ENCODE measurements around the gene AFF2. TPM values are rescaled to one million over a fixed set of nuclear protein-coding genes. Genes with fewer than 3 reads are reported as not detected.

AFF2 gene
- total RNA-seq, 1 experiment from 2014 or later: 0.05 TPM

GRCh38 chrX:148874636-148875246, 374.3 kb downstream of the AFF2 start:
- intact Hi-C loops (cut with micrococcal nuclease): no loop called here
- BruUV-seq (replicated peaks): no TSS peak
- POLR2A ChIA-PET: no interaction called here

DNA sequence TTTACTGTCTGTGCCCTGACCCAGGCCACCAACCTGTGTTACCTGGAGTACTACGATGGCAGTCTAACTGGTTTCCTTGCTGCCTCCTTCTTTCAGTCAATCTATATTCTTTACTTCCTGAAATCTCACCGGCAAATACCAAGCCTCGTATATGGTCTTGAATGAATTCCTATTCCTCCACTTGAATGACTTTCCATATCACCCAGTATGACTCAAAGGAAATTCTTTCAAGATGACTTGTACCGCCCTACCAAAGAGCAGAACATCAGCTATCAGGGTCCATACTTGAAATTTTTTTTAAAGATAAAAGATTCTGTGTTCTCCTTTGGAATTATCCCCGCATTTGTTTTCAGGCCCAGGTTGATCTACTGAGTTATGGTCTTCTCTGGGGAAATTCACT, 378.0 kb downstream of the AFF2 start:
- intact Hi-C loops (cut with micrococcal nuclease): no loop called here
- Histone ChIP-seq H3K4me2 (ENCODE audit: low read length) (no peak overlapping the region), H3K9ac (ENCODE audit: low read length) (no peak overlapping the region), H3K9me2 (ENCODE audit: insufficient read depth) (no peaks in the 10 kb centered on the region), H3K4me1 (ENCODE audit: control insufficient read depth in 1 of 2, insufficient read depth in 2 of 2, low read length in 2 of 2) (no peaks in the 10 kb centered on the region), H3K4me3 (replicated peaks in 1 of 2; ENCODE audit: low read depth in 1 of 2, low read length in 2 of 2) (no peak overlapping the region), H3K36me3 (ENCODE audit: control insufficient read depth in 1 of 2, insufficient read depth in 2 of 2, low read length in 2 of 2) (no peaks in the 10 kb centered on the region), H4K20me1 (ENCODE audit: insufficient read depth) (no peaks in the 10 kb centered on the region), H2AFZ (ENCODE audit: low read depth, low read length, poor library complexity, severe bottlenecking) (no peak overlapping the region), H3K79me2 (ENCODE audit: insufficient read depth, low read length) (no peaks in the 10 kb centered on the region), H3K27ac (ENCODE audit: low read depth, low read length) (no peak overlapping the region), H3K27me3 (ENCODE audit: insufficient read depth, low read length) (no peaks in the 10 kb centered on the region), H3K9me3 (ENCODE audit: control insufficient read depth in 1 of 2, insufficient read depth in 1 of 2, low read depth in 1 of 2, low read length in 2 of 2) (no peaks in the 10 kb centered on the region)
- no peak for ATAC-seq
- no TSS peak for BruUV-seq (replicated peaks)
- ChIA-PET RAD21 (ENCODE audit: low non-redundant PET in 1 of 2, low total read pairs in 2 of 2, uncharacterized antibody in 2 of 2, unreplicated experiment in 2 of 2) (no interaction called here), POLR2A (no interaction called here), CTCF (no interaction called here)
- no peak for DNase-seq (ENCODE audit: low read depth, low spot score)
- TF ChIP-seq YY1 (IDR thresholded peaks at IDR 0.05; ENCODE audit: extremely low read depth, insufficient replicate concordance, low read depth, low read length): no peak
- no peak for TF ChIP-seq EZH2 (IDR thresholded peaks at IDR 0.05)
- no peak for TF ChIP-seq JUND (IDR thresholded peaks at IDR 0.05)
- TF ChIP-seq, protein P1, sequence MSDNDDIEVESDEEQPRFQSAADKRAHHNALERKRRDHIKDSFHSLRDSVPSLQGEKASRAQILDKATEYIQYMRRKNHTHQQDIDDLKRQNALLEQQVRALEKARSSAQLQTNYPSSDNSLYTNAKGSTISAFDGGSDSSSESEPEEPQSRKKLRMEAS (IDR thresholded peaks at IDR 0.05): no peak
- TF ChIP-seq TCF7L2 (IDR thresholded peaks at IDR 0.05; ENCODE audit: borderline replicate concordance, extremely low read depth, insufficient read depth, insufficient read length): no peak
- TF ChIP-seq POLR2AphosphoS5 (IDR thresholded peaks at IDR 0.05; ENCODE audit: low read depth, low read length): no peak
- no peak for TF ChIP-seq SP1 (IDR thresholded peaks at IDR 0.05; ENCODE audit: low read depth)
- TF ChIP-seq, protein P2, sequence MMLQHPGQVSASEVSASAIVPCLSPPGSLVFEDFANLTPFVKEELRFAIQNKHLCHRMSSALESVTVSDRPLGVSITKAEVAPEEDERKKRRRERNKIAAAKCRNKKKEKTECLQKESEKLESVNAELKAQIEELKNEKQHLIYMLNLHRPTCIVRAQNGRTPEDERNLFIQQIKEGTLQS (IDR thresholded peaks at IDR 0.05): no peak
- TF ChIP-seq FOSL1 (IDR thresholded peaks at IDR 0.05; ENCODE audit: low read depth): no peak
- no peak for TF ChIP-seq CEBPB (IDR thresholded peaks at IDR 0.05; ENCODE audit: low read depth)
- no peak for TF ChIP-seq CBX3 (IDR thresholded peaks at IDR 0.05; ENCODE audit: low read depth)
- TF ChIP-seq POLR2A (IDR thresholded peaks at IDR 0.05; ENCODE audit: borderline replicate concordance, extremely low read depth, insufficient read depth, insufficient read length): no peak
- TF ChIP-seq ZFX (IDR thresholded peaks at IDR 0.05): no peak
- no peak for TF ChIP-seq ZBTB33 (IDR thresholded peaks at IDR 0.05; ENCODE audit: extremely low read depth, insufficient replicate concordance, low read length)
- TF ChIP-seq ZNF274 (IDR thresholded peaks at IDR 0.05; ENCODE audit: low read depth, low read length): no peak
- no peak for TF ChIP-seq EZH2phosphoT487 (IDR thresholded peaks at IDR 0.05; ENCODE audit: borderline replicate concordance)
- no peak for TF ChIP-seq SIN3A (IDR thresholded peaks at IDR 0.05; ENCODE audit: low read depth)

More at GRCh38 chrX:148874636-148875246, 374.3 kb downstream of the AFF2 start:
- ATAC-seq (no peak), DNase-seq (ENCODE audit: low read depth, low spot score) (no peak)
- no peak overlapping the region for H3K4me3 ChIP-seq (replicated peaks in 1 of 2; ENCODE audit: low read depth in 1 of 2, low read length in 2 of 2)
- H3K4me1 ChIP-seq (ENCODE audit: control insufficient read depth in 1 of 2, insufficient read depth in 2 of 2, low read length in 2 of 2): no peaks in the 10 kb centered on the region
- H2AFZ ChIP-seq (ENCODE audit: low read depth, low read length, poor library complexity, severe bottlenecking): no peak overlapping the region
- ChIA-PET CTCF (no interaction called here), RAD21 (ENCODE audit: low non-redundant PET in 1 of 2, low total read pairs in 2 of 2, uncharacterized antibody in 2 of 2, unreplicated experiment in 2 of 2) (no interaction called here)
- H3K27me3 ChIP-seq (ENCODE audit: insufficient read depth, low read length): no peaks in the 10 kb centered on the region
- H3K9me2 ChIP-seq (ENCODE audit: insufficient read depth): no peaks in the 10 kb centered on the region
- H4K20me1 ChIP-seq (ENCODE audit: insufficient read depth): no peaks in the 10 kb centered on the region
- H3K79me2 ChIP-seq (ENCODE audit: insufficient read depth, low read length): no peaks in the 10 kb centered on the region
- no peaks in the 10 kb centered on the region for H3K36me3 ChIP-seq (ENCODE audit: control insufficient read depth in 1 of 2, insufficient read depth in 2 of 2, low read length in 2 of 2)
- H3K4me2 ChIP-seq (ENCODE audit: low read length): no peak overlapping the region
- H3K9me3 ChIP-seq (ENCODE audit: control insufficient read depth in 1 of 2, insufficient read depth in 1 of 2, low read depth in 1 of 2, low read length in 2 of 2): no peaks in the 10 kb centered on the region
- TF ChIP-seq RAD21 (IDR thresholded peaks at IDR 0.05; ENCODE audit: low read depth) (no peak), YY1 (IDR thresholded peaks at IDR 0.05; ENCODE audit: extremely low read depth, insufficient replicate concordance, low read depth, low read length) (no peak), ZFX (IDR thresholded peaks at IDR 0.05) (no peak), EGR1 (IDR thresholded peaks at IDR 0.05; ENCODE audit: low read depth) (no peak), CEBPB (IDR thresholded peaks at IDR 0.05; ENCODE audit: low read depth) (no peak), POLR2AphosphoS5 (IDR thresholded peaks at IDR 0.05; ENCODE audit: low read depth, low read length) (no peak), SP1 (IDR thresholded peaks at IDR 0.05; ENCODE audit: low read depth) (no peak), JUND (IDR thresholded peaks at IDR 0.05) (no peak), SRF (IDR thresholded peaks at IDR 0.05; ENCODE audit: low read depth) (no peak)
- TF ChIP-seq, protein P1 (IDR thresholded peaks at IDR 0.05): no peak
- H3K9ac ChIP-seq (ENCODE audit: low read length): no peak overlapping the region
- H3K27ac ChIP-seq (ENCODE audit: low read depth, low read length): no peak overlapping the region

All from HCT116 (cell line).